OCI-LY3 (cell line): ENCODE measurements around the gene PPP2R2D.

Source experiments
- H2AFZ ChIP-seq: fragments of 200-600, 300-600 bp; shearing (Covaris generic); 2 replicates; pipeline ENCODE4 v1.6.0; 2014; ENCODE audit warnings: antibody characterized with exemption, low read depth, low read length
- H3K27ac ChIP-seq: fragments of 200-600, 300-600 bp; sonication (generic); 2 replicates; pipeline ENCODE4 v1.5.1; 2014; ENCODE audit warnings: mild to moderate bottlenecking, low read length, moderate library complexity, mixed read lengths
- H3K27me3 ChIP-seq: fragments of 200-600, 300-600 bp; sonication (generic); 2 replicates; pipeline ENCODE4 v1.6.1; 2014; ENCODE audit warnings: low read depth, low read length, mixed read lengths
- H3K36me3 ChIP-seq: fragments of 200-600, 300-600 bp; sonication (generic); replicated peaks from 2 replicates; pipeline ENCODE3; 2014; ENCODE audit warnings: low read depth, low read length, mixed read lengths
- H3K4me1 ChIP-seq: fragments of 300-600, 200-600 bp; sonication (generic); 2 replicates; pipeline ENCODE4 v1.6.1; 2014; ENCODE audit warnings: low read length, mixed read lengths
- H3K4me2 ChIP-seq: fragments of 200-600, 300-600 bp; sonication (generic); 2 replicates; pipeline ENCODE4 v1.6.1; 2014; ENCODE audit warnings: low read length, mixed read lengths
- H3K4me3 ChIP-seq: fragments of 300-600, 200-600 bp; sonication (generic); 2 replicates; pipeline ENCODE4 v1.5.1; 2014; ENCODE audit warnings: antibody characterized with exemption, mild to moderate bottlenecking, low read length, moderate library complexity
- H3K79me2 ChIP-seq: fragments of 300-600, 200-600 bp; shearing (Covaris generic); 2 replicates; pipeline ENCODE4 v1.6.1; 2014; ENCODE audit warnings: mild to moderate bottlenecking, low read length, mixed read lengths
- H3K9ac ChIP-seq: fragments of 300-600, 200-600 bp; shearing (Covaris generic); 2 replicates; pipeline ENCODE4 v1.6.0; 2014; ENCODE audit warnings: mild to moderate bottlenecking, low read length, moderate library complexity
- H3K9me3 ChIP-seq: fragments of 200-600, 300-600 bp; shearing (Covaris generic); 2 replicates; pipeline ENCODE4 v1.6.1; 2014; ENCODE audit warnings: low read length, mixed read lengths; ENCODE audit not compliant: insufficient read depth
- H4K20me1 ChIP-seq: fragments of 200-600, 300-600 bp; sonication (generic); 2 replicates; pipeline ENCODE4 v1.6.1; 2016; ENCODE audit warnings: low read length, mixed read lengths; ENCODE audit not compliant: insufficient read depth
- EZH2phosphoT487 ChIP-seq: fragments of 200-600 bp; shearing (Covaris generic); IDR thresholded peaks from 2 replicates; pipeline ENCODE4 v1.6.1; 2018; ENCODE audit warnings: antibody characterized with exemption, mixed run types, low read depth
- TF ChIP-seq, protein P1 (sequence below): fragments of 200-600, 300-600 bp; sonication (generic); IDR thresholded peaks from 2 replicates; pipeline ENCODE4 v1.5.1; 2014; ENCODE audit warnings: antibody characterized with exemption, low read length, low read depth

The PPP2R2D gene

DNA sequence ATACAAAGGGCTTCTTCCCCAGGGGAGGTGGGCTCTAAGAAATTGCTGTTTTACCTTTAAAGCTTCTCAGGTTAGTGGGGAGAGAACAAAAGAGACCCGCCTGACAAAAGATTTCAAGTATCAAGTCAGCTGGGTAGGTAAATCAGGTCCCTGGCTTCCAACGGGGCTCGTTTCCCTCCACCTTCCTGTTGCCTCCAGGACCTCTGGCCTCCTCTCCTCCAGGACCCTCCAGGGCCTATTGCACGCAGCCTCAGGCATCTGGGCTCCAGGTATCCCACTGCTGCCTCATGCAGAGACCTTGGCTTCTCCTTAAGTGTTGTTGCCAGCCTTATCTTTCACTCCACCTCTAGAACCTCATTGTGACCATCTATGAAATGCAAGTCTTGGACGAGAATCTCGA lies 78.0 kb downstream of the PPP2R2D start:
- no peak overlapping the region for H3K4me3 ChIP-seq
- no peak overlapping the region for H3K4me2 ChIP-seq
- no peak overlapping the region for H3K27ac ChIP-seq
- no peak for TF ChIP-seq EZH2phosphoT487
- TF ChIP-seq, protein P1, sequence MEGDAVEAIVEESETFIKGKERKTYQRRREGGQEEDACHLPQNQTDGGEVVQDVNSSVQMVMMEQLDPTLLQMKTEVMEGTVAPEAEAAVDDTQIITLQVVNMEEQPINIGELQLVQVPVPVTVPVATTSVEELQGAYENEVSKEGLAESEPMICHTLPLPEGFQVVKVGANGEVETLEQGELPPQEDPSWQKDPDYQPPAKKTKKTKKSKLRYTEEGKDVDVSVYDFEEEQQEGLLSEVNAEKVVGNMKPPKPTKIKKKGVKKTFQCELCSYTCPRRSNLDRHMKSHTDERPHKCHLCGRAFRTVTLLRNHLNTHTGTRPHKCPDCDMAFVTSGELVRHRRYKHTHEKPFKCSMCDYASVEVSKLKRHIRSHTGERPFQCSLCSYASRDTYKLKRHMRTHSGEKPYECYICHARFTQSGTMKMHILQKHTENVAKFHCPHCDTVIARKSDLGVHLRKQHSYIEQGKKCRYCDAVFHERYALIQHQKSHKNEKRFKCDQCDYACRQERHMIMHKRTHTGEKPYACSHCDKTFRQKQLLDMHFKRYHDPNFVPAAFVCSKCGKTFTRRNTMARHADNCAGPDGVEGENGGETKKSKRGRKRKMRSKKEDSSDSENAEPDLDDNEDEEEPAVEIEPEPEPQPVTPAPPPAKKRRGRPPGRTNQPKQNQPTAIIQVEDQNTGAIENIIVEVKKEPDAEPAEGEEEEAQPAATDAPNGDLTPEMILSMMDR, result no peak
- H3K9ac ChIP-seq, result no peak overlapping the region
- H2AFZ ChIP-seq, result no peak overlapping the region
- H3K4me1 ChIP-seq, result no peaks in the 10 kb centered on the region
- H3K79me2 ChIP-seq, result peaks cover 59% of the 10 kb centered on the region
- H4K20me1 ChIP-seq, result peaks cover 22% of the 10 kb centered on the region; the same call in 1 of the 2 replicates
- H3K36me3 ChIP-seq, result no peaks in the 10 kb centered on the region
- no peaks in the 10 kb centered on the region for H3K9me3 ChIP-seq
- H3K27me3 ChIP-seq, result no peaks in the 10 kb centered on the region

DNA sequence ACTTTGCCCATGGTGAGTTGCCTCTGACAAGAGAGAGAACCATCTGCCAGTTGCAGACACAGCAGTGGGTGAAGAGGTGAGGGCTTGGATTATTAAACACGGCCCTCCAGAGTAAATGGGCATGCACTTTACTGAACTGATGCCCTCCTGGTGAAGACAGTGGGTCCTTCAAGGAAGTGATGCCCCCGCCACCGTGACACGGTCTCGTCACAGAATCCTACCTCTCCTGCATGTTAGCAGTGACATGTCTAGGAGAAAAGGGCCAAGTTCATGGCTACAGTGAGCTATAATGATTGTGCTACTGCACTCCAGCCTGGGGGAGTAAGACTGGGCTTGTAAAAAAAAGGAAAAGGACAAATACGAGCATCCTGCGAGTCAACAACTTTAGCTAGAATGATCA lies 78.5 kb downstream of the PPP2R2D start:
- H3K36me3 ChIP-seq, result no peaks in the 10 kb centered on the region
- H3K9ac ChIP-seq, result no peak overlapping the region
- H3K4me2 ChIP-seq, result no peak overlapping the region
- H3K27ac ChIP-seq, result no peak overlapping the region
- TF ChIP-seq, protein P1, result no peak
- no peak for TF ChIP-seq EZH2phosphoT487
- H3K4me3 ChIP-seq, result no peak overlapping the region
- H3K27me3 ChIP-seq, result no peaks in the 10 kb centered on the region
- H4K20me1 ChIP-seq, result peaks cover 17% of the 10 kb centered on the region; the same call in 1 of the 2 replicates
- H3K9me3 ChIP-seq, result no peaks in the 10 kb centered on the region
- H2AFZ ChIP-seq, result no peak overlapping the region
- peaks cover 54% of the 10 kb centered on the region for H3K79me2 ChIP-seq
- H3K4me1 ChIP-seq, result no peaks in the 10 kb centered on the region

DNA sequence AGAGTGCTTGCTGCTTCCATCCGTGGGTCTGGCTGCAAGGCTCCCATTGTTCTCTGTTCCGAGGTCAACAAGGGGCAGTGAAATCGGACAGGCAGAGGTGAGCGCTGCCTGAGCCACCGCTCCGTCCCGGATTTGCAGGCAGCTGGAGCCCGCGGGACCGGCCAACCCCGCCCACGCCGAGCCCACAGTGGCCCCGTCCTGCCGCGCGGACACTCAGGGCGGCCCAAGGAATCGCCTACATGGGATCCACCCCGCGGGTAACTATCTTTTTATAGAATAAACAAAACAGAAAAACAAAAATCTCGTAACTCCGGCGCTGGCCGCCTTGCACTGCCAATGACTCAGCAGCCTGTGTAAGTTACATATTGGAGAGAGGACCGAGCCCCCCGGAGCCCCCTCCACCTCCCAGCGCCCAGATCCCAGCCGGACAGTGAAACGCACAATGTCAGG lies 79.0 kb downstream of the PPP2R2D start:
- Histone ChIP-seq H3K79me2 (peaks cover 50% of the 10 kb centered on the region), H3K36me3 (no peaks in the 10 kb centered on the region), H3K27me3 (no peaks in the 10 kb centered on the region), H3K9ac (no peak overlapping the region), H3K4me2 (no peak overlapping the region), H4K20me1 (peaks cover 13% of the 10 kb centered on the region; the same call in 1 of the 2 replicates), H2AFZ (no peak overlapping the region), H3K4me3 (no peak overlapping the region), H3K4me1 (no peaks in the 10 kb centered on the region), H3K9me3 (no peaks in the 10 kb centered on the region), H3K27ac (no peak overlapping the region)
- TF ChIP-seq, protein P1, result no peak
- no peak for TF ChIP-seq EZH2phosphoT487

DNA sequence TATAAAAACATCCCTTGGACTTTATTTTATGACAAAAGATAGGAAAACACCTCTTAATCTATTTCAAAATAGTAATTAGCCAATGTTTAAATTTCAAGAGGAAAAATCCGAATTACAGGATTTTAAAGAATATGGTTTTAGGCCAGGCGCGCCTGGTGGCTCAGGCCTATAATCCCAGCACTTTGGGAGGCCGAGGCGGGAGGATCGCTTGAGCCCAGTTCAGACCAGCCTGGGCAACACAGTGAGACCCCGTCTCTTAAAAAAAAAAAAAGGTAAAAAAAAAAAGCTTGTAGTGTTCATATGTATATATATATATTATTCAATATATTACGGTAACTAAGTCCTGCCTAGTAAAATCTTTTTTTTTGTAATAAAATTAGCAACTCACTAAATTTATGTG lies 79.5 kb downstream of the PPP2R2D start:
- no peak overlapping the region for H3K4me2 ChIP-seq
- peaks cover 50% of the 10 kb centered on the region for H3K79me2 ChIP-seq
- no peaks in the 10 kb centered on the region for H3K4me1 ChIP-seq
- no peak overlapping the region for H3K27ac ChIP-seq
- no peaks in the 10 kb centered on the region for H3K9me3 ChIP-seq
- peak overlapping the region; percentile 80 for H3K4me3 ChIP-seq
- no peaks in the 10 kb centered on the region for H3K36me3 ChIP-seq
- H4K20me1 ChIP-seq, result peaks cover 8% of the 10 kb centered on the region; the same call in 1 of the 2 replicates
- no peaks in the 10 kb centered on the region for H3K27me3 ChIP-seq
- H2AFZ ChIP-seq, result no peak overlapping the region
- TF ChIP-seq, protein P1, result no peak
- no peak for TF ChIP-seq EZH2phosphoT487
- H3K9ac ChIP-seq, result no peak overlapping the region
